CD4-positive, alpha-beta memory T cell (primary cell): ENCODE measurements around the gene PLD1. TPM values are rescaled to one million over a fixed set of nuclear protein-coding genes. Genes with fewer than 3 reads are reported as not detected.
A peak's percentile ranks its signal among the peaks of the same experiment; 100 is the strongest.

Experiments used
- CTCF ChIA-PET: fragments of 350-600 bp; sonication (Branson Sonifier 250); formaldehyde crosslinking; loops from one replicate; lab custom pipeline; 2021; ENCODE audit warnings: inconsistent platforms; ENCODE audit not compliant: partially characterized antibody; lab: Charles Lee
- POLR2A ChIA-PET: fragments of 350-600 bp; sonication (Branson Sonifier 250); formaldehyde crosslinking; loops from one replicate; lab custom pipeline; 2021; ENCODE audit not compliant: partially characterized antibody; lab: Charles Lee
- DNase-seq, 5 donors: peaks; one replicate each; pipeline versions ENCODE4 v3.0.0 to v3.0.0-alpha.2; 2020 to 2022; ENCODE audit warnings: mixed read lengths in 1 of 5
- H3K27ac ChIP-seq: one replicate; pipeline ENCODE4 v1.7.0; 2013; ENCODE audit warnings: low read depth, low read length
- H3K27me3 ChIP-seq: 2 replicates; pipeline ENCODE4 v1.7.0; 2013; ENCODE audit warnings: mild to moderate bottlenecking, low read length, moderate library complexity; ENCODE audit not compliant: insufficient read depth
- H3K36me3 ChIP-seq: 2 replicates; pipeline ENCODE4 v1.7.0; 2013; ENCODE audit warnings: mild to moderate bottlenecking, low read length, moderate library complexity; ENCODE audit not compliant: insufficient read depth
- H3K4me1 ChIP-seq: 2 replicates; pipeline ENCODE4 v1.7.0; 2013; ENCODE audit warnings: mild to moderate bottlenecking, low read length, moderate library complexity; ENCODE audit not compliant: insufficient read depth
- H3K4me3 ChIP-seq, 2 donors: one replicate each; pipeline ENCODE4 v1.7.0; 2013; ENCODE audit warnings: low read length in 2 of 2, mild to moderate bottlenecking in 1 of 2
- H3K9me3 ChIP-seq, 2 donors: one replicate each; pipeline ENCODE4 v1.7.0; 2013; ENCODE audit warnings: low read length in 2 of 2, control low read depth in 1 of 2; ENCODE audit not compliant: control insufficient read depth in 1 of 2
- H3K27ac Mint-ChIP-seq, 7 donors: one replicate each; pipeline ENCODE4 v1.8.0; 2020 to 2021; ENCODE audit warnings: mixed read lengths in 7 of 7, mild to moderate bottlenecking in 6 of 7, inconsistent platforms in 3 of 7, moderate library complexity in 3 of 7
- H3K27me3 Mint-ChIP-seq, 2 donors: one replicate each; pipeline ENCODE4 v1.8.0; 2020 to 2021; ENCODE audit warnings: mixed read lengths in 2 of 2
- H3K36me3 Mint-ChIP-seq, 2 donors: one replicate each; pipeline ENCODE4 v1.8.0; 2020 to 2021; ENCODE audit warnings: mixed read lengths in 2 of 2, inconsistent platforms in 1 of 2, mild to moderate bottlenecking in 1 of 2
- H3K4me1 Mint-ChIP-seq, 4 donors: one replicate each; pipeline ENCODE4 v1.8.0; 2020 to 2021; ENCODE audit warnings: mixed read lengths in 4 of 4, mild to moderate bottlenecking in 1 of 4
- H3K4me3 Mint-ChIP-seq, 8 donors: one replicate each; pipeline ENCODE4 v1.8.0; 2020 to 2021; ENCODE audit warnings: mixed read lengths in 8 of 8, mild to moderate bottlenecking in 7 of 8, moderate library complexity in 6 of 8, inconsistent platforms in 3 of 8
- H3K9me3 Mint-ChIP-seq, 8 donors: one replicate each; pipeline ENCODE4 v1.8.0; 2020 to 2021; ENCODE audit warnings: mixed read lengths in 8 of 8, mild to moderate bottlenecking in 5 of 8, inconsistent platforms in 3 of 8, moderate library complexity in 1 of 8
- intact Hi-C: fragments of 100-400 bp; cut with micrococcal nuclease; formaldehyde crosslinking; loops from one replicate; pipeline ENCODE4 v1.15.1; 2023
- polyA plus RNA-seq, 2 donors: library from polyadenylated mRNA; unstranded; fragments of 300-500 nt; fragmentation: Illumina TruSeq; gene quantifications; one replicate each; pipeline ENCODE4 v1.2.3, GENCODE V29; 2021
- total RNA-seq, 2 experiments: library from RNA; stranded (reverse); gene quantifications; one replicate each; pipeline ENCODE4 v1.2.3, GENCODE V29; 2021

The PLD1 gene
- total and polyA plus RNA-seq, 4 experiments from 2014 or later: 1.2 to 2.0 (median 1.3) TPM; not detected in 1

DNA sequence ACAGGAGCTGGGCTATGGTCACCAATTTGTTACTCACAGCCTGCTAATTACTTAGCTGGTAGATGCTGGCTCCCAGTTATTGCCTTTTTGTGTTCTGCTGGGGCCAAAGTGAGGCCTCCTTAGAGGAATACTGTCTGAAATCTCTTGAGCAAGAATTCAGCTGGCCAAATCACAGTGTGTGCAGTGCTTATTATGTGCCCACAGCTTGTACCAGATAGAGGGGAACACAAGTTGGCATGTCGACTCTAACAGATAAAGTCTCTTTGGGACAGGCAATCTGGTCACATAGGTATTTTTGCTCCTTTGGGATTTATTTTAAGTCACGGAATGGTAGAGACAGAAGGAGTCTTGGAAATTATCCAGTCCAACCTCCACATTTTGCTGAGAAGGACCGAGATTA lies 26.6 kb upstream of the PLD1 start:
- no peak overlapping the region for H3K4me3 Mint-ChIP-seq
- Histone ChIP-seq H3K27ac (no peak overlapping the region), H3K27me3 (no peaks in the 10 kb centered on the region), H3K4me3 (no peak overlapping the region), H3K9me3 (no peaks in the 10 kb centered on the region), H3K4me1 (no peaks in the 10 kb centered on the region), H3K36me3 (no peaks in the 10 kb centered on the region)
- no peaks in the 10 kb centered on the region for H3K4me1 Mint-ChIP-seq
- intact Hi-C loops: loop anchor here (10.0 kb wide), 1 partner anchor 132 kb away; no protein-coding TSS in a partner anchor
- H3K27ac Mint-ChIP-seq: no peak overlapping the region
- peaks cover 3 to 11% of the 10 kb centered on the region in 2 donors for H3K27me3 Mint-ChIP-seq
- no peaks in the 10 kb centered on the region for H3K9me3 Mint-ChIP-seq
- ChIA-PET POLR2A (no interaction called here), CTCF (no interaction called here)
- H3K36me3 Mint-ChIP-seq: no peaks in the 10 kb centered on the region
- no peak for DNase-seq

DNA sequence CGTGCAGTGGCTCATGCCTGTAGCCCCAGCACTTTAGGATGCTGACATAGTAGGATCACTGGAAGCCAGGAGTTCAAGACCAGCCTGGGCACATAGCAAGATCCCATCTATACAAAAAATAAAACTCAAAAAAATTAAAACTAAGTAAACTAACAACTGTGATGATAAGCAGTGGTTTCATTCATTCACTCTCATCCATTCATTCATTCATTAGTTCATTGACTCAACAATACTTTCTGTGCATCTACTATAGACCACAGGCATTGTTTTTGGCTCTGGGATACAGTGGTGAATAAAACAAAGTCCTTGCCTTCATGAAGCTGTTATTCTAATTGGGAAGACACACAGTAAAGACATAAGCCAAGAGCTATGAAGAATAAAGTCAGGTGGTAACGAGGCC lies 25.3 kb upstream of the PLD1 start:
- DNase-seq: no peak

DNA sequence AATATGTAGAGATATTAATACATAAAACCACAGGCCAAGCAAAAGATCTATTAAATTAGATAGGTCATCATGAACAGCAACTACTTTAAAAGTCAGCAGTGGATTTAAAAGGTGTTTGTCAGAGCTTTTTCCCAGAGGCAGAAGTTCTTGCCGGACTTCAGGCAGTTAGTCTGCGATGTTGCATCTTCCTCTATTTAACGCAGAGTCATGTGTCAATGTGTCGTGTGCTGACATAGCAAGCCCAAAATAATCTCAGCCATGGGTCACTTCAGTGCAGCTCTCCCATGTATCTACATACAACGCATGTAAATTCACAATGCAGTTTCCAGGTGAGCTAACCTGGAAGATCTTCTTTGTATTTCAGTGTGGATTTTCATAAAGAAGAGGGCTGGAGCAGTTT lies 24.8 kb upstream of the PLD1 start:
- no peak overlapping the region for H3K4me3 Mint-ChIP-seq
- Histone ChIP-seq H3K4me1 (no peaks in the 10 kb centered on the region), H3K36me3 (no peaks in the 10 kb centered on the region), H3K9me3 (no peaks in the 10 kb centered on the region), H3K4me3 (no peak overlapping the region), H3K27me3 (no peaks in the 10 kb centered on the region), H3K27ac (no peak overlapping the region)
- no peak for DNase-seq
- intact Hi-C loops: loop anchor here (10.0 kb wide), 1 partner anchor 130 kb away; no protein-coding TSS in a partner anchor
- H3K4me1 Mint-ChIP-seq: no peaks in the 10 kb centered on the region
- ChIA-PET CTCF (interaction anchor here (0.6 kb wide), 1 partner anchor 819 kb away, joined by 4 read pairs; no protein-coding TSS in a partner anchor), POLR2A (no interaction called here)
- H3K27ac Mint-ChIP-seq: no peak overlapping the region
- peaks cover 3 to 11% of the 10 kb centered on the region in 2 donors for H3K27me3 Mint-ChIP-seq
- H3K36me3 Mint-ChIP-seq: no peaks in the 10 kb centered on the region
- no peaks in the 10 kb centered on the region for H3K9me3 Mint-ChIP-seq

More for the DNA sequence above, 25.3 kb upstream of the PLD1 start:
- ChIA-PET POLR2A (no interaction called here), CTCF (interaction anchor here (0.6 kb wide), 1 partner anchor 819 kb away, joined by 4 read pairs; no protein-coding TSS in a partner anchor)
- Mint-ChIP-seq H3K36me3 (no peaks in the 10 kb centered on the region), H3K27me3 (peaks cover 3 to 11% of the 10 kb centered on the region in 2 donors), H3K4me3 (no peak overlapping the region), H3K9me3 (no peaks in the 10 kb centered on the region), H3K4me1 (no peaks in the 10 kb centered on the region), H3K27ac (no peak overlapping the region)
- intact Hi-C loops: loop anchor here (10.0 kb wide), 1 partner anchor 131 kb away; no protein-coding TSS in a partner anchor
- no peaks in the 10 kb centered on the region for H3K4me1 ChIP-seq
- no peak overlapping the region for H3K4me3 ChIP-seq
- H3K27me3 ChIP-seq: no peaks in the 10 kb centered on the region
- no peaks in the 10 kb centered on the region for H3K36me3 ChIP-seq
- H3K9me3 ChIP-seq: no peaks in the 10 kb centered on the region
- no peak overlapping the region for H3K27ac ChIP-seq

DNA sequence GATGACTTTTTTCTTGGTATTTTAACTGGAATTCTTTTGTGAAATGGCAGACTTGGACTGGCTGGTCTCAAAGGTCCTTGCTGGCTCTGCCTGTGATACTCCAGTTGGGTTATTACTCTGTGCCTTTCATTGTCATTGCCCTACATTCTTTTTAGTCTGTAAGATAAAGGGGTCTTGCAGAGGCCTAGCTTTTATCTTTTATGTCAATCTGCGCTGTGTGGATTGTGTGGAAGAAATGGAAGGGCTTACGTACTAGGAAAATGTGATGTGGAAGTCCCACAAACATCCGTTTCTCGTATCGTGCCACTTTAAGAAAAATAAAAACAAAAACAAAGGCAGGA lies 24.1 kb upstream of the PLD1 start:
- Mint-ChIP-seq H3K4me3 (no peak overlapping the region), H3K9me3 (no peaks in the 10 kb centered on the region), H3K36me3 (no peaks in the 10 kb centered on the region), H3K27ac (no peak overlapping the region), H3K27me3 (peaks cover 3 to 11% of the 10 kb centered on the region in 2 donors), H3K4me1 (no peaks in the 10 kb centered on the region)
- POLR2A ChIA-PET: no interaction called here
- H3K4me1 ChIP-seq: no peaks in the 10 kb centered on the region
- H3K4me3 ChIP-seq: no peak overlapping the region
- no peaks in the 10 kb centered on the region for H3K9me3 ChIP-seq
- DNase-seq: no peak
- intact Hi-C loops: loop anchor here (10.0 kb wide), 1 partner anchor 130 kb away; no protein-coding TSS in a partner anchor
- no peak overlapping the region for H3K27ac ChIP-seq
- H3K27me3 ChIP-seq: no peaks in the 10 kb centered on the region
- CTCF ChIA-PET: interaction anchor here (0.8 to 1.6 kb wide), 5 partner anchors 12 to 191 kb away, joined by 3 to 5 read pairs (median 3); no protein-coding TSS in a partner anchor
- no peaks in the 10 kb centered on the region for H3K36me3 ChIP-seq

DNA sequence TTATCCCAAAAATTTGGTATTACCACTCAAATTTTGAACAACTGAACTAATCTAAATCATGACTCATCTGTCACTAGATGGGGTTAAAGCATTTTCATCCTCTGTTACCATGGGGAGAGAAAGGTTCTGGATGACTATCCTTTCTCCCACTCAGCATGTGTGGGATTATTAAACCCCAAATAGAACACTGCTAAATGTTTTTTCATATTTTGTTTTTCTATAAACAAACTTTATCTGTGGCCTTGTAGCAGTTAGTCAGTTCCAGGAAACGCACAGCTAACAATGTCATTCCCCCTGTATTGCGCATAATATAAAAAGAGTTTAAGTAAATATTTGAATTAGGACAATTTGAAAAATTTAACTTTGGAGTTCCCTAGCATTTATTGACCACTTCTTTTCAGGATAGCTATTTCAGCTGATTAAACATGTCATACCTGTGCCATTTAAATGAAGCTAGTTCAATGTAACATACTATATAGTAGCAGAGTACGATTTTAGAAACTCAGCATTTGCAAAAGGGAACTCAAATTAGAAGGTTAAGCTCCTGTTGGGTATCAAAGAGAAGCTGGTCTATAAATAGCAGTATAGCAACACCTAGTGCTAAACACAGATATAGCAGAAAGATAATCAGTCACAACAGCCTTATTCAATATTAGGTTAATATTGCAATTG lies 23.6 kb upstream of the PLD1 start:
- no peak overlapping the region for H3K4me3 ChIP-seq
- H3K4me3 Mint-ChIP-seq: no peak overlapping the region
- no peak overlapping the region for H3K27ac Mint-ChIP-seq
- no peaks in the 10 kb centered on the region for H3K36me3 Mint-ChIP-seq
- POLR2A ChIA-PET: no interaction called here
- no peaks in the 10 kb centered on the region for H3K27me3 ChIP-seq
- peak in 1 of 5 donors; percentile 26 for DNase-seq
- peaks cover 3 to 11% of the 10 kb centered on the region in 2 donors for H3K27me3 Mint-ChIP-seq
- no peak overlapping the region for H3K27ac ChIP-seq
- H3K4me1 Mint-ChIP-seq: peaks cover 0 to 5% (median under 1%) of the 10 kb centered on the region in 4 donors
- intact Hi-C loops: loop anchor here (10.0 kb wide), 1 partner anchor 129 kb away; no protein-coding TSS in a partner anchor
- no peaks in the 10 kb centered on the region for H3K9me3 ChIP-seq
- CTCF ChIA-PET: interaction anchor here (0.8 to 1.6 kb wide), 5 partner anchors 12 to 190 kb away, joined by 3 to 5 read pairs (median 3); no protein-coding TSS in a partner anchor
- H3K9me3 Mint-ChIP-seq: no peaks in the 10 kb centered on the region
- no peaks in the 10 kb centered on the region for H3K4me1 ChIP-seq
- H3K36me3 ChIP-seq: no peaks in the 10 kb centered on the region

DNA sequence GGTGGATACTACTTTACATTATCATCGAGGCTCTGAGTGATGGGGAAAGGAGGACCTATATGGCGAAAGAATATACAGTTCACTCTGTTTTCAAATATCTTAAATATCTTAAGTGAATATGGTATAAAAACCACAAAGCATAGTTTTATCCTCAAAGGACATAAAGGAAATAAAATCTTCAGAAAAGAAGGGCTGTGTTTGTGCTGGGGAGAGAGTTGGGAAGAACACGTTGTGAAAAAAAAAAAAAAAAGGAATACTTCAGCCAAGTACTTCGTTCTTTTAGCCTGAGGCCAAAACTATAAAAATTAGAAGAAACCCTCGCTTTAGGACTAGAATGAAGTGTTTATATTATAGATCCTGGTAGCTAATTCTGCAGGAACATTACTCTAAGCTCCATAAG lies 22.7 kb upstream of the PLD1 start:
- Mint-ChIP-seq H3K4me1 (peaks cover 2 to 8% (median 3%) of the 10 kb centered on the region in 4 donors), H3K27me3 (peaks cover 3 to 8% of the 10 kb centered on the region in 2 donors), H3K4me3 (no peak overlapping the region), H3K36me3 (no peaks in the 10 kb centered on the region), H3K9me3 (no peaks in the 10 kb centered on the region), H3K27ac (no peak overlapping the region)
- H3K4me1 ChIP-seq: peaks cover 4% of the 10 kb centered on the region
- H3K27ac ChIP-seq: no peak overlapping the region
- intact Hi-C loops: loop anchor here (10.0 kb wide), 1 partner anchor 128 kb away; no protein-coding TSS in a partner anchor
- ChIA-PET CTCF (interaction anchor here (1.6 kb wide), 1 partner anchor 23 kb away, joined by 4 read pairs; no protein-coding TSS in a partner anchor), POLR2A (no interaction called here)
- H3K36me3 ChIP-seq: no peaks in the 10 kb centered on the region
- H3K4me3 ChIP-seq: no peak overlapping the region
- no peaks in the 10 kb centered on the region for H3K27me3 ChIP-seq
- no peaks in the 10 kb centered on the region for H3K9me3 ChIP-seq
- no peak for DNase-seq

DNA sequence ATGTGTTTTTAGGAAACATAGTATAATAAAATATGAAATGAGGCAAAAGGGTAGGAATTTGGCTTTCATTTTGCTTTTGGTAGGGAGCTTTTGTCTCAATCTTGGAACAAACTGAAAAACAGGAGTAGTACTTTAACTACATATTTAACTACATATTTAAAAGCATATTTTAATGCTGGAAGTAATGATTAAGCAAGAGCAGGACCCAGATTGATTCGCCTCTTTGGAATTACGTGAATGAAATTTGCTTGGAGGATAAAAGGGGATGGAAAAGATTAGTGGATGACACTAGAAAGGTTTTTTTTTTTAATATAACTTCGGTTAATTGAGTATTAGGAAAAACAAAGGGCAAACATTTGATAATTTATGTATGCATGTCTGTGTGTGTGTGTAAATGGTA lies 21.7 kb upstream of the PLD1 start:
- DNase-seq: no peak

More for the DNA sequence above, 21.7 kb upstream of the PLD1 start:
- peaks cover 4% of the 10 kb centered on the region for H3K4me1 ChIP-seq
- H3K4me3 Mint-ChIP-seq: no peak overlapping the region
- no peak overlapping the region for H3K27ac Mint-ChIP-seq
- no peak overlapping the region for H3K27ac ChIP-seq
- no peaks in the 10 kb centered on the region for H3K27me3 ChIP-seq
- H3K36me3 Mint-ChIP-seq: no peaks in the 10 kb centered on the region
- CTCF ChIA-PET: no interaction called here
- POLR2A ChIA-PET: no interaction called here
- H3K36me3 ChIP-seq: no peaks in the 10 kb centered on the region
- H3K27me3 Mint-ChIP-seq: peaks cover 0 to 8% of the 10 kb centered on the region in 2 donors
- no peaks in the 10 kb centered on the region for H3K9me3 ChIP-seq
- H3K4me3 ChIP-seq: no peak overlapping the region
- peaks cover 9 to 17% (median 11%) of the 10 kb centered on the region in 4 donors for H3K4me1 Mint-ChIP-seq
- no peaks in the 10 kb centered on the region for H3K9me3 Mint-ChIP-seq
- intact Hi-C loops: loop anchor here (10.0 kb wide), 1 partner anchor 127 kb away; no protein-coding TSS in a partner anchor
